ENCODE measurements around the gene PLXNA4.

PLXNA4 gene

GRCh38 chr7:132462478-132462877, 113.8 kb downstream of the PLXNA4 start:
- TF ChIP-seq GATA2 (IDR thresholded peaks at IDR 0.05; ENCODE audit: low read depth, low read length) (no peak), GATA3 (IDR thresholded peaks at IDR 0.05; ENCODE audit: low read depth, low read length) (no peak)

GRCh38 chr7:132461032-132461592, 115.2 kb downstream of the PLXNA4 start:
- TF ChIP-seq GATA2 (IDR thresholded peaks at IDR 0.05; ENCODE audit: low read depth, low read length) (no peak), GATA3 (IDR thresholded peaks at IDR 0.05; ENCODE audit: low read depth, low read length) (no peak)

GRCh38 chr7:132458729-132459128, 117.5 kb downstream of the PLXNA4 start:
- TF ChIP-seq GATA3 (IDR thresholded peaks at IDR 0.05; ENCODE audit: low read depth, low read length) (no peak), GATA2 (IDR thresholded peaks at IDR 0.05; ENCODE audit: low read depth, low read length) (no peak)

- TF ChIP-seq GATA3 (IDR thresholded peaks at IDR 0.05; ENCODE audit: low read depth, low read length), result no peak
- TF ChIP-seq GATA2 (IDR thresholded peaks at IDR 0.05; ENCODE audit: low read depth, low read length), result no peak
Observed at GRCh38 chr7:132457658-132458057, 118.6 kb downstream of the PLXNA4 start.

- TF ChIP-seq GATA3 (IDR thresholded peaks at IDR 0.05; ENCODE audit: low read depth, low read length) (no peak; the same call in 1 of the 2 replicates), GATA2 (IDR thresholded peaks at IDR 0.05; ENCODE audit: low read depth, low read length) (peak; percentile 92)
Observed at GRCh38 chr7:132456418-132456817, 119.9 kb downstream of the PLXNA4 start.

GRCh38 chr7:132455378-132455777, 120.9 kb downstream of the PLXNA4 start:
- TF ChIP-seq GATA2 (IDR thresholded peaks at IDR 0.05; ENCODE audit: low read depth, low read length) (no peak), GATA3 (IDR thresholded peaks at IDR 0.05; ENCODE audit: low read depth, low read length) (no peak)

- TF ChIP-seq GATA3 (IDR thresholded peaks at IDR 0.05; ENCODE audit: low read depth, low read length), result no peak
- no peak for TF ChIP-seq GATA2 (IDR thresholded peaks at IDR 0.05; ENCODE audit: low read depth, low read length)
Observed at GRCh38 chr7:132453826-132454225, 122.4 kb downstream of the PLXNA4 start.

GRCh38 chr7:132451161-132451560, 125.1 kb downstream of the PLXNA4 start:
- TF ChIP-seq GATA2 (IDR thresholded peaks at IDR 0.05; ENCODE audit: low read depth, low read length) (no peak), GATA3 (IDR thresholded peaks at IDR 0.05; ENCODE audit: low read depth, low read length) (no peak)

- no peak for TF ChIP-seq GATA2 (IDR thresholded peaks at IDR 0.05; ENCODE audit: low read depth, low read length)
Observed at GRCh38 chr7:132450696-132451095, 125.6 kb downstream of the PLXNA4 start.

- TF ChIP-seq GATA2 (IDR thresholded peaks at IDR 0.05; ENCODE audit: low read depth, low read length) (no peak), GATA3 (IDR thresholded peaks at IDR 0.05; ENCODE audit: low read depth, low read length) (no peak)
Observed at GRCh38 chr7:132450188-132450587, 126.1 kb downstream of the PLXNA4 start.

- TF ChIP-seq GATA3 (IDR thresholded peaks at IDR 0.05; ENCODE audit: low read depth, low read length), result no peak
- TF ChIP-seq GATA2 (IDR thresholded peaks at IDR 0.05; ENCODE audit: low read depth, low read length), result no peak
Observed at GRCh38 chr7:132446666-132447278, 129.5 kb downstream of the PLXNA4 start.

- no peak for TF ChIP-seq GATA2 (IDR thresholded peaks at IDR 0.05; ENCODE audit: low read depth, low read length)
- no peak for TF ChIP-seq GATA3 (IDR thresholded peaks at IDR 0.05; ENCODE audit: low read depth, low read length)
Observed at GRCh38 chr7:132446260-132446659, 130.0 kb downstream of the PLXNA4 start.

- TF ChIP-seq GATA2 (IDR thresholded peaks at IDR 0.05; ENCODE audit: low read depth, low read length) (no peak), GATA3 (IDR thresholded peaks at IDR 0.05; ENCODE audit: low read depth, low read length) (no peak)
Observed at GRCh38 chr7:132443761-132444520, 132.3 kb downstream of the PLXNA4 start.

- TF ChIP-seq GATA3 (IDR thresholded peaks at IDR 0.05; ENCODE audit: low read depth, low read length) (no peak), GATA2 (IDR thresholded peaks at IDR 0.05; ENCODE audit: low read depth, low read length) (no peak)
Observed at GRCh38 chr7:132441935-132442334, 134.3 kb downstream of the PLXNA4 start.

GRCh38 chr7:132440151-132440550, 136.1 kb downstream of the PLXNA4 start:
- TF ChIP-seq GATA3 (IDR thresholded peaks at IDR 0.05; ENCODE audit: low read depth, low read length) (no peak), GATA2 (IDR thresholded peaks at IDR 0.05; ENCODE audit: low read depth, low read length) (no peak)

Measured in SH-SY5Y (cell line).